GM18499 (cell line): ENCODE data around the gene PAPPA.

Experiments used
- ATAC-seq: cut with Tn5 transposase; IDR thresholded peaks from one replicate; pipeline ENCODE4 v1.9.1; 2021; ENCODE audit warnings: moderate number of reproducible peaks; ENCODE audit not compliant: insufficient read depth, unreplicated experiment

Gene PAPPA

GRCh38 chr9:116303270-116303669, 149.7 kb downstream of the PAPPA start:
- ATAC-seq = no peak

DNA sequence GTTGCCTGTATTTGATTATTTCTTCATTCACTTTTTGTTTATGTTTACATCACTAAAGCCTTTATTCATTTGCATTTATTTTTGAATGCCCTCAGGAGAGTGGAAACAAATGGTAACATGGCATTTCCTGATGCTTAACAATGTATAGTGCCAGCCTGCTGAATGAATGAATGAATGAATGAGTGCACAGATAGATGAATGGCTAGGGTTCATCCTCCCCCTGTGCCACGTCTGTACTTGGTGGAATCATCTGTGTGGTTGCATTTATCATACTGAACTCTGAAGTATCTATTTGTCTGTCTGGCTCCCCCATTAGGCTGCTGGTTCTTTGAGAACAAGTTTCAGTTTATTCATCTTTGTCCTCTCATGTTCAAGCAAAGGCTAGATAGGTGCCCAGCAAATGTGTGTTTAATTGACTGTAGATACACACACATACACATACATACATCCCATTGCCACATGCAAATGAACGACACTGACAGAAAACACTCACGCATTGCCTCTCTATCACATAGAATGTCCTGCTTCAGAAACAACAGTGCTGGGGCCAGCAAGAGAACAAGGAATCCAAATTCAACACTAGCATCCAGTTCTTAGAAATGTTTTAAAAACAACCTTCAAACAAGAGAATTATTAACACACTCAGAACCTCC, 150.4 kb downstream of the PAPPA start:
- no peak for ATAC-seq

DNA sequence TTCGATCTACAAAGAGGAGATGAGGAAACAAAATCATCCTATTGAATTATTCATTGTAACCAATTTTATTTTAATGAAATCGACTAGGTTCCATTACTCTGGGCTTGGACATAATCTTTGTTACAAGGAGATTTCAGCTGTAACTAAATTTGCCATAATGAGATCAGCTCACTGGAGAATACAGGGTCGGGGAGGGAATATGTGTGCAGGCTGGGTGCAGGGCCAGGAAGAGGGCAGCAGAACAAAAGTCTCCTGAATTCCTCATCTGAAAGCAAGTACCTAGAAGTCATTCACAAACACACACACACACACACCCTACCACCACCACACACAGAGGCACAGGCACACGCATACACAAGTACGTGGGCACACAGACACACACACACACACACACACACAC, 151.2 kb downstream of the PAPPA start:
- ATAC-seq = no peak

GRCh38 chr9:116308076-116308475, 154.5 kb downstream of the PAPPA start:
- no peak for ATAC-seq

DNA sequence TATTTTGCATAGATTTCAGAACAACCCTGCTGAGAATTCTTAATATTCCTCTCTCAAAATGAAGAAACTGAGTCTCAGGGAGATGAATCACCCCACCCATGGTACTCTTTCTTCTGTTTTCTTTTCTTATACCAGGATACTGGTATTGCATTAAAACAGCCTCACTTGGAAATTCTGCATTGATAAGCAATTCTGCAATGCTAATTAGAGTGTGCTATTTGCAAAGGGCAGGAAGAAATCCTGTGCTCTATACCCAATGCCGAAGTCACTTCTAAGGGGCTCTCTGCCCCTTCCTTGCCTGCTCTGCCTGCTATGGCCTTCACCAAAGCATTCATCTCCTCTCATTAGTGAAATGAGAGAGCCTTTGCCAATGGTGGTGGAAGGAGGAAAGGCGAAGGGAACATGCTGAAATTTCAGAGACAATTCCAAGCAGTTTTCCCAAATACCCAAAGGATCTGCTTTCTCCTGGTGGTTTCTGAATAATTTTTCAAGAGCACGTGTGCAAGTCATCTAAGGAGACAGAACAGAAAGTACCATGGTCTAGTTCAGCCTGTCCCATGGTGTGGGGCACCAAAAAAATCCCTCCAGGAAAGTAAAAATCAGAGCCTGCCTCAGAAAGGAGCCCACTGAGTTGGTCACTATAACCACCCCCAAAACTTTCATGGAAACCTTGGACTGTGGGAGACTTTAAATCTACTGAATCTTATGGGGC, 156.5 kb downstream of the PAPPA start:
- no peak for ATAC-seq

GRCh38 chr9:116312221-116312620, 158.6 kb downstream of the PAPPA start:
- ATAC-seq = no peak

DNA sequence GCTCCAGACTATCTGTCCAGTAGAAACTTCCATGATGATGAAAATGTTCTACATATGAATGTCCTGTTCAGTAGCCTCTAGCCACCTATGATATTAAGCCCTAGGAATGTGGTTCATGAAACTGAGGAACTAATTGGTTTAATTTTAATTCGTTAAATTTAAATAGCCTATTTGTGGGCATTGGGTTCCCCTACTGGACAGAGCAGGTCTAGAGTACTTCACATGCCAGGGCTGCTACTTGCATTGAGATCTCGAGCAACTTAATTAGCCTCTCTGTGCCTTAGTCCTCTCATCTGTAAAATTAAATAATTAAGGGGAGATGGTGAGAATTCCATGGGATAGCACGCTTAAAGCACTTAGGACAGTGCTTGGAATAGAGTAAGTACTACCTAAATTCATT, 160.0 kb downstream of the PAPPA start:
- no peak for ATAC-seq

GRCh38 chr9:116316246-116316645, 162.7 kb downstream of the PAPPA start:
- no peak for ATAC-seq

GRCh38 chr9:116317503-116317902, 163.9 kb downstream of the PAPPA start:
- no peak for ATAC-seq

DNA sequence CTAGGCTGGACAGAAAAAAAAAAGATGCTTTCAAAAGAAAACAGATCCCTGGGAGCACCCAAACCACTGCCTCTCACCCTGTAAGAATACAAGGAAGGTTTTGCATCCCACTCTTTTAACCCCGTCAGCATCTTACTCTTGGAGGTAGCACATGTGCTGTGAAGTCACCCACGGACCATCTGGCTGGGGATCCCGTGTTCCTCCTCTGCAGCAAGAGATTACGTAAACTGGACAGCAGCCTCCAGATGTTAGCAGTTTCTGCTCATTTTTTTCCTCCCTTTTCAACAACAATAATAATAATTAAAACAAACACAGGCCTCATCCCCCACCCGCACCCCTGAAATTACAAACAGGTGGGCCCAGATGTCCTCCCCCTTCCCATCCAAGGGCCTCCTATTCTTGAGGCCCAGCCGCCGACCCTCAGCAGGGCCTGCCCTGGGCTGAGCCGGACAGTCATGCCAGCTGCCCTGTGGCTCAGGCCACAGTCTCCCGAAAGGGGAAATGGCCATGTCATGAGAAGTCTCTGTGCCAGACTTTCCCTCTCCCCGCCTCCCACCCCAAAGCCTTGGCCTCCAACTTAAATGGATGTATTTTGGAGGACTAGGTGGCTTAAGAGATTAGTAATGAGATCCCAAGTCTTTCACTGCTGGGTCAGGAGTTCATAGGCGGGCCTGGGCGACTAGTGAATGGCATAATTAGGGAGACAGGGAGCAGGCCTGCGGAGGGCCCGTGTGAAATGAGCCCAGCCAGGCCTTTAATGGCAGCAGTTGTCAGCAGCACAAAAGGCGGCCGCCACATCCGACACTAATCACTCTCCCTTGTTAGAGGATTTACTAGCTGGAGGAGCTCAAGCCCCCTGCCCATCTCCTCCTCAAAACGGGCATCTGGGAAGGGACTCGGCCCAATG, 165.1 kb downstream of the PAPPA start:
- no peak for ATAC-seq

DNA sequence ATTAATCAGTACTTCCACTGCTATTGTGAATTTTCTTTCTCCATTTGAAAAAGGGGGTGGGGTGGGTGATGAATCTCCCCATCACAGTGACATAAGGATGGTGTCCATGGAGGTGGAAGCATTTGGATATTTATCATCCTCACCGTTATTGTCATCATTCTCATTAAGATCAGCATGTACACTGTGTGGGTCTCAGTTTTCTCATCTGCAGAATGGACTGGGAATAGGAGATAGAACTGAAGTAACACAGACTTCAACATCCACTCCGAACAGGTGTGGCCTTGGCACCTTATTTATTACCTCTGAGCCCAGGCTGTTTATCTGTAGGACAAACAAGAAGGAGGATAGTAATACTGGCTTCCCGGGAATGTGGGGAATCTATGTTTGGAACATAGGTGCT, 165.9 kb downstream of the PAPPA start:
- no peak for ATAC-seq

DNA sequence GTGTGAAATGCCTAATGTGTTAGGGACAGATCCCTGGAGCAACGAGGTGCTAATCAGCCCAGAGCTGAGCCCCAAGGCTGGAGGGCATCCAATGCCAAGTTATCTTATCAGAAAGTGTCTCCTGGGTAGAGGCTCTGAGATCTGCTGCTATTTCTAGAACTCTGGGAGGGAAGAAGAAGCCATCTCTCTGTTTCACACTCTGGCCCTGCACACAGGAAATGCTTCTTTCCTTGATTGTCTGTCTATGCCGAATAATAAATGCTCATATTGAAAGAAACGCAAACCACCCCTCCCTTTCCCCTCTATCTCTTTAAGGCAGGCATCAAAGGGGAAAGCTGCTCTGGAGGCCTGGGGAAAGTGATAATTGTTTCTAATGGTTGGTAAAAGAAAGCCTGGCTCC, 166.7 kb downstream of the PAPPA start:
- ATAC-seq = no peak

DNA sequence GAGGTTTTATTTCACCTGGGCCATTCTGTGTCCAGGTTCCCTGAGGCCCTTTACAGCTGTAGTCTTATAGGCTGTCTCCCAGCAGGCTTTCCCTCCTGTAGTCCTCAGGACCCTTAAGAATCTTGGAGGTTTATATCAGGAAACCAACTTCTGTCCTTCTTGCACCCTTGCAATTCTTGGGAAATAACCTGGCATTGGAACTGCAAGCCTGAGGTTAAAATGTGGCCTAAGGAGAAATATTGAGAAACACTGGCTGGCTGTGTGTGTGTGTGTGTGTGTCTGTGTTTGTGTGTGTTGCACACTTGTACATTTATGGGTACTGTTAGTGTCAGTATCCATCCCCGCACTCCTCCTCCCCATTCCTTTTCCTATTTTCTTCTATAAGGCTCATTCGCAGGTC, 168.9 kb downstream of the PAPPA start:
- ATAC-seq = no peak

GRCh38 chr9:116323012-116323411, 169.4 kb downstream of the PAPPA start:
- ATAC-seq = no peak

DNA sequence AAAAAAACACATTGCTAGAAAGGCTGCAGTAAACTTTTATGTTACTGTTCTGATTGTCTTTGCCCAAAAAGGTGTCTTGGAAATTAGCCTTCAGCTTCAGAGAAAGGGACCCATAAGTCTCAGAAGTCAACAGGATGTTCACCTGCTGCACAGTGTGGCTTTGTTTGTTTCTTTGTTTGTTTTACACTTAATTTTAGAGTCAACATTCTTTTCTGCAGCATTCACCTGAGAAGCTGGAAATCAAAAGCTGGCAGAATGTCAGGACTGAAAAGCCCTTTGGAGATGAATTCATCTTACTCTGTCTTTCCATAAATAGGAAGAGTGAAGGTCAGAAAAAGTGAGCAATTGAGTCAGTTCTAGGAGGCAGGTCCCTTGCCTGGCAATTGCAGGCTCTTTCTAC, 170.0 kb downstream of the PAPPA start:
- ATAC-seq = no peak

- no peak for ATAC-seq
Observed at GRCh38 chr9:116325924-116326323, 172.3 kb downstream of the PAPPA start.

GRCh38 chr9:116327701-116328405, 174.3 kb downstream of the PAPPA start:
- ATAC-seq = no peak

GRCh38 chr9:116329470-116329869, 175.9 kb downstream of the PAPPA start:
- no peak for ATAC-seq

DNA sequence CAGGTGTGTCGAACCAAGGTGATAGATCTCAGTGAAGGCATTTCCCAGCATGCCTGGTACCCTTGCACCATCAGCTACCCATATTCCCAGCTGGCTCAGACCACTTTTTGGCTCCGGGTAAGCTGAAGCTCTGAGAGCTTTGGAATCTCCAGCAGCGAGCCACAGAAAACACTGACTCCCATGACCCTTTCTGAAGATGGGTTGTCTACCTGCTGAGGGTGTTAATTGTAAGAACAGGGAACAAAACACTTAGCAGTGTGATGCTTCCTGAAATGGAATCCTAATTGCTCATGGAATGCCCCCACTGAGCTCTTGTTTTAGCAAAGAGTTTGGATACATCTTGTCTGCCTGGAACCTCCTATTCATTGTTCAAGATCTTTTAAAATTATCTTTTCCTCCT, 177.7 kb downstream of the PAPPA start:
- no peak for ATAC-seq

- no peak for ATAC-seq
Observed at GRCh38 chr9:116332090-116332489, 178.5 kb downstream of the PAPPA start.

- ATAC-seq = no peak
Observed at GRCh38 chr9:116333254-116333653, 179.7 kb downstream of the PAPPA start.
